SK-N-SH treated with all-trans-retinoic acid at 6 μM for 48 hours (cell line): ENCODE data around the gene DCAF8L2.

Experiments
- CREB5 ChIP-seq: fragments of 250-450 bp; sonication (Bioruptor Pico); IDR thresholded peaks from 2 replicates; pipeline ENCODE4 v1.5.1; 2020; ENCODE audit warnings: low read depth, mild to moderate bottlenecking, moderate library complexity
- SNAI2 ChIP-seq: fragments of 250-450 bp; sonication (Bioruptor Pico); IDR thresholded peaks from 2 replicates; pipeline ENCODE4 v1.5.0; 2020; ENCODE audit warnings: mild to moderate bottlenecking, moderate library complexity
- TOX ChIP-seq: fragments of 250-450 bp; sonication (Bioruptor Pico); IDR thresholded peaks from 2 replicates; pipeline ENCODE4 v1.8.0; 2021; ENCODE audit warnings: mild to moderate bottlenecking, moderate library complexity, borderline replicate concordance
- ZC3H10 ChIP-seq: fragments of 250-450 bp; sonication (Bioruptor Pico); IDR thresholded peaks from 2 replicates; pipeline ENCODE4 v1.5.1; 2021; ENCODE audit warnings: mild to moderate bottlenecking, moderate library complexity
- ZFP3 ChIP-seq: fragments of 250-450 bp; sonication (Bioruptor Pico); IDR thresholded peaks from 2 replicates; pipeline ENCODE4 v1.5.0; 2020; ENCODE audit warnings: mild to moderate bottlenecking, moderate library complexity
- ZNF565 ChIP-seq: fragments of 450-650 bp; formaldehyde crosslinking; conservative IDR thresholded peaks from 2 replicates; pipeline ENCODE4 v1.5.0; 2020; ENCODE audit warnings: low read depth, mild to moderate bottlenecking, moderate library complexity

GRCh38 chrX:27575565-27575964, 14.6 kb upstream of the DCAF8L2 start:
- TF ChIP-seq TOX (CRISPR knock-in tag) (no peak), CREB5 (no peak), SNAI2 (no peak), ZC3H10 (no peak), ZNF565 (no peak), ZFP3 (CRISPR knock-in tag) (no peak)
